LNCaP clone FGC (cell line): ENCODE data around the gene SMG6.
"Not testable (repeated sequence)": the region's sequence is repeated elsewhere in the genome, so short reads cannot be mapped to it uniquely, and the experiment has no call there.

ENCODE experiments used
- DNase-seq: peaks from one replicate; pipeline ENCODE4 v3.0.0-alpha.2; 2011; ENCODE audit warnings: low read depth
- H3K4me3 ChIP-seq: 2 replicates; pipeline ENCODE4 v1.5.1; 2011; ENCODE audit warnings: mild to moderate bottlenecking, low read depth, low read length, control low read depth
- CTCF ChIP-seq: IDR thresholded peaks from 2 replicates; pipeline ENCODE4 v1.5.1; 2012; ENCODE audit warnings: mild to moderate bottlenecking; ENCODE audit not compliant: control insufficient read depth, insufficient read depth; ENCODE audit errors: extremely low read depth

The SMG6 gene

GRCh38 chr17:2274414-2274813, 29.2 kb downstream of the SMG6 start:
- TF ChIP-seq CTCF, result no peak
- DNase-seq, result no peak
- H3K4me3 ChIP-seq, result no peak overlapping the region

GRCh38 chr17:2271985-2272702, 31.4 kb downstream of the SMG6 start:
- TF ChIP-seq CTCF, result no peak
- DNase-seq, result no peak
- no peak overlapping the region for H3K4me3 ChIP-seq

GRCh38 chr17:2267354-2267753, 36.2 kb downstream of the SMG6 start:
- TF ChIP-seq CTCF, result no peak
- DNase-seq, result no peak
- H3K4me3 ChIP-seq, result no peak overlapping the region

GRCh38 chr17:2266865-2267228, 36.7 kb downstream of the SMG6 start:
- no peak for DNase-seq
- no peak overlapping the region for H3K4me3 ChIP-seq
- no peak for TF ChIP-seq CTCF

GRCh38 chr17:2266045-2266864, 37.3 kb downstream of the SMG6 start:
- TF ChIP-seq CTCF, result no peak
- no peak overlapping the region for H3K4me3 ChIP-seq
- DNase-seq, result no peak

GRCh38 chr17:2265166-2265565, 38.4 kb downstream of the SMG6 start:
- not testable (repeated sequence) for H3K4me3 ChIP-seq, DNase-seq

GRCh38 chr17:2264067-2264860, 39.3 kb downstream of the SMG6 start:
- no peak overlapping the region for H3K4me3 ChIP-seq
- no peak for TF ChIP-seq CTCF
- no peak for DNase-seq
